K562 (cell line): ENCODE measurements around the gene UGT1A10. TPM values are rescaled to one million over a fixed set of nuclear protein-coding genes. Genes with fewer than 3 reads are reported as not detected.

Source experiments
- HSF4 ChIP-seq: fragments of 250-450 bp; sonication (Bioruptor Pico); IDR thresholded peaks from 2 replicates; pipeline ENCODE4 v2.1.2; 2022; ENCODE audit warnings: mild to moderate bottlenecking, moderate library complexity, borderline replicate concordance
- NFE2L1 ChIP-seq: fragments of 450-650 bp; IDR thresholded peaks from 2 replicates; pipeline ENCODE4 v1.6.1; 2016; ENCODE audit warnings: missing genetic modification characterization, low read depth, mild to moderate bottlenecking, missing compliant biosample characterization, moderate library complexity, borderline replicate concordance
- RBFOX2 ChIP-seq: fragments of 200-400 bp; formaldehyde crosslinking; IDR thresholded peaks from 2 replicates; pipeline ENCODE4 v1.6.1; 2017; ENCODE audit warnings: low read depth, mild to moderate bottlenecking, low read length, moderate library complexity
- ZFX ChIP-seq: sonication (generic); formaldehyde crosslinking; IDR thresholded peaks from 2 replicates; pipeline ENCODE4 v1.8.0; 2022; ENCODE audit warnings: mild to moderate bottlenecking, missing genetic modification reagents, moderate library complexity
- polyA plus RNA-seq, 8 experiments: library from polyadenylated mRNA; depleted of rRNA in 4 of 8; stranded (reverse) in 5 of 8; unstranded in 3 of 8; fragments of >200 nt; fragmentation: Nextera tagmentation in 2 of 8; fragmentation: Illumina TruSeq in 1 of 8; extraction: Ambion mirVana in 2 of 8; extraction: Trizol in 1 of 8; gene quantifications; 2 replicates each; pipeline versions ENCODE4 v1.2.1 to v1.2.3, GENCODE V29; 2011 to 2014; ENCODE audit warnings: inconsistent platforms in 1 of 8, missing spikeins in 1 of 8
- total RNA-seq, 7 experiments: library from RNA; depleted of rRNA in 6 of 7; stranded (reverse); fragments of >200 nt in 6 of 7; fragmentation: Illumina TruSeq in 2 of 7; extraction: Trizol in 2 of 7; gene quantifications; 2 replicates each; pipeline versions ENCODE4 v1.2.1 to v1.2.3, GENCODE V29; 2011 to 2021; ENCODE audit warnings: low replicate concordance in 1 of 7
- TF ChIP-seq, protein P1 (sequence below): fragments of 250-450 bp; sonication (Bioruptor Pico); IDR thresholded peaks from 2 replicates; pipeline ENCODE4 v1.9.0; 2021; ENCODE audit warnings: mild to moderate bottlenecking, inconsistent platforms
- TF ChIP-seq, protein P2 (sequence below): fragments of 250-450 bp; sonication (Bioruptor Pico); IDR thresholded peaks from 2 replicates; pipeline ENCODE4 v1.9.0; 2021; ENCODE audit warnings: mild to moderate bottlenecking
- TF ChIP-seq, protein P3 (sequence below): fragments of 450-650 bp; IDR thresholded peaks from 2 replicates; pipeline ENCODE4 v1.6.1; 2016; ENCODE audit warnings: low read depth, mild to moderate bottlenecking, moderate library complexity

UGT1A10 gene
- total and polyA plus RNA-seq, 9 of the 15 experiments (the other 6 are each of a cell fraction or from before 2014, with no cell fraction given), result not detected

DNA sequence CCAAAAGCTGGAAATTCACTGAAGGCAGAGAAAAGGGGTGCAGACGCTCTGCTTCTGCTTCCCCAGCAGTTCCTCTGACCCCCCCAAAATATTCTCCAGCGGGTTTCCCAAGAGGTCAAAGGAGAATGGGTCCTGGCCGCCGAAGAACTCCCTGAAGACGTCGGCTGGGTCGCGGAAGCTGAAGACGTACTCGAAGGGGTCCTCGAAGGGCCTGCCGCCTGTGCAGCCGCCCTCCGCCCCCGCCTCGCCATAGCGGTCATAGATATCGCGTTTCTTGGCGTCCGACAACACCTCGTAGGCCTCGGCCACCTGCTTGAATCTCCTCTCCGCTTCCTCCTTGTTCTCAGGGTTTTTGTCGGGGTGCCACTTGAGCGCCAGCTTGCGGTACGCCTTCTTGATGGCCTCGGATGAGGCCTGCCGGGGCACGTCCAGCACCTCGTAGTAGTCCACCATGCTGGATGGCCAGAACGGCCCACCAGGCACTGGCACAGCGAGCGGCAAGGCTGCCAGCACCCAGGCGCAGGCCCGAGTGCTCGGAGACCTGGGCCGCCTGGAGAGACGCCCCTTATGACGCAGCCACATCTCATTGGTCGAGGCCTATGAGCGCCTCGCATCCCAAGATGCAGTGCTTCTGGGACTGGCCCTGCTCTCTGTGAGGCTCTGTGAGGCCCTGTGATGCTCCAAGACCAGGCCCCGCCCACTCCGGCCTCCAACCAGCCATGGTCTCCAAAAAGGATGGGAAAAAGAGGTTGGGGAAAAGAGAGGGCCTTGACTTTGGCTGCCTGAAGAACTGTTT is 107.4 kb downstream of the UGT1A10 start (continued):
- TF ChIP-seq, protein P1, sequence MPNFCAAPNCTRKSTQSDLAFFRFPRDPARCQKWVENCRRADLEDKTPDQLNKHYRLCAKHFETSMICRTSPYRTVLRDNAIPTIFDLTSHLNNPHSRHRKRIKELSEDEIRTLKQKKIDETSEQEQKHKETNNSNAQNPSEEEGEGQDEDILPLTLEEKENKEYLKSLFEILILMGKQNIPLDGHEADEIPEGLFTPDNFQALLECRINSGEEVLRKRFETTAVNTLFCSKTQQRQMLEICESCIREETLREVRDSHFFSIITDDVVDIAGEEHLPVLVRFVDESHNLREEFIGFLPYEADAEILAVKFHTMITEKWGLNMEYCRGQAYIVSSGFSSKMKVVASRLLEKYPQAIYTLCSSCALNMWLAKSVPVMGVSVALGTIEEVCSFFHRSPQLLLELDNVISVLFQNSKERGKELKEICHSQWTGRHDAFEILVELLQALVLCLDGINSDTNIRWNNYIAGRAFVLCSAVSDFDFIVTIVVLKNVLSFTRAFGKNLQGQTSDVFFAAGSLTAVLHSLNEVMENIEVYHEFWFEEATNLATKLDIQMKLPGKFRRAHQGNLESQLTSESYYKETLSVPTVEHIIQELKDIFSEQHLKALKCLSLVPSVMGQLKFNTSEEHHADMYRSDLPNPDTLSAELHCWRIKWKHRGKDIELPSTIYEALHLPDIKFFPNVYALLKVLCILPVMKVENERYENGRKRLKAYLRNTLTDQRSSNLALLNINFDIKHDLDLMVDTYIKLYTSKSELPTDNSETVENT, result no peak
- TF ChIP-seq NFE2L1 (no peak), HSF4 (CRISPR knock-in tag) (no peak), ZFX (CRISPR knock-in tag) (no peak), RBFOX2 (0 out of 2 replicates have a peak, but pooled peaks have one; percentile 16)
- TF ChIP-seq, protein P2, sequence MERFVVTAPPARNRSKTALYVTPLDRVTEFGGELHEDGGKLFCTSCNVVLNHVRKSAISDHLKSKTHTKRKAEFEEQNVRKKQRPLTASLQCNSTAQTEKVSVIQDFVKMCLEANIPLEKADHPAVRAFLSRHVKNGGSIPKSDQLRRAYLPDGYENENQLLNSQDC (CRISPR knock-in tag), result no peak
- TF ChIP-seq, protein P3, sequence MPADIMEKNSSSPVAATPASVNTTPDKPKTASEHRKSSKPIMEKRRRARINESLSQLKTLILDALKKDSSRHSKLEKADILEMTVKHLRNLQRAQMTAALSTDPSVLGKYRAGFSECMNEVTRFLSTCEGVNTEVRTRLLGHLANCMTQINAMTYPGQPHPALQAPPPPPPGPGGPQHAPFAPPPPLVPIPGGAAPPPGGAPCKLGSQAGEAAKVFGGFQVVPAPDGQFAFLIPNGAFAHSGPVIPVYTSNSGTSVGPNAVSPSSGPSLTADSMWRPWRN, result no peak
